WTC11 (cell line): ENCODE results near the gene SVIL.

Experiments
- GABPB1 ChIP-seq: sonication (generic); formaldehyde crosslinking; IDR thresholded peaks from 2 replicates; pipeline ENCODE4 v1.8.1; 2023; ENCODE audit warnings: mild to moderate bottlenecking, missing genetic modification reagents
- MAX ChIP-seq: sonication (generic); formaldehyde crosslinking; IDR thresholded peaks from 2 replicates; pipeline ENCODE4 v1.8.0; 2022; ENCODE audit warnings: mild to moderate bottlenecking, missing genetic modification reagents

- no peak for TF ChIP-seq MAX (CRISPR knock-in tag)
- no peak for TF ChIP-seq GABPB1
Measured at GRCh38 chr10:29411666-29412315, 223.0 kb downstream of the SVIL start.
